ENCODE results near the gene GULP1.

DNA sequence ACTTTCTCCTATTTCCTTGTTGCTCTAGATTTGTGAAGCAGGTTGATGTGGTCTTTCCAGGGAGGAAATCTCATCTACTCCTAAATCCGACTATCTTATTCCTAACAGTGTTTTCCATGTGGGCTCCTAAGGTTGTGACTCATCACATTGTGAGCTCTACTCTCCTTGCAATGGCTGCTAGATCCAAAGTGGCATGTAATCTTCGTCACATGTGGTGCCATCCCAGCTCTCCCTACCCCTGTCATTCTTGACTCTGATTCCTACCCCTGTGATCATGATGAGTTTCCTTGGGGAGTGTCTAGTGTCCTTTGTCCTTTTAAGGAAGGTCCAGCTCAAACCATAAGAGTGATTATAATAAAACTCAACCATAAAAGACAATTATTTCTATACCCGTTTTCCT is 47.3 kb upstream of the GULP1 start:
- TF ChIP-seq, protein P1, sequence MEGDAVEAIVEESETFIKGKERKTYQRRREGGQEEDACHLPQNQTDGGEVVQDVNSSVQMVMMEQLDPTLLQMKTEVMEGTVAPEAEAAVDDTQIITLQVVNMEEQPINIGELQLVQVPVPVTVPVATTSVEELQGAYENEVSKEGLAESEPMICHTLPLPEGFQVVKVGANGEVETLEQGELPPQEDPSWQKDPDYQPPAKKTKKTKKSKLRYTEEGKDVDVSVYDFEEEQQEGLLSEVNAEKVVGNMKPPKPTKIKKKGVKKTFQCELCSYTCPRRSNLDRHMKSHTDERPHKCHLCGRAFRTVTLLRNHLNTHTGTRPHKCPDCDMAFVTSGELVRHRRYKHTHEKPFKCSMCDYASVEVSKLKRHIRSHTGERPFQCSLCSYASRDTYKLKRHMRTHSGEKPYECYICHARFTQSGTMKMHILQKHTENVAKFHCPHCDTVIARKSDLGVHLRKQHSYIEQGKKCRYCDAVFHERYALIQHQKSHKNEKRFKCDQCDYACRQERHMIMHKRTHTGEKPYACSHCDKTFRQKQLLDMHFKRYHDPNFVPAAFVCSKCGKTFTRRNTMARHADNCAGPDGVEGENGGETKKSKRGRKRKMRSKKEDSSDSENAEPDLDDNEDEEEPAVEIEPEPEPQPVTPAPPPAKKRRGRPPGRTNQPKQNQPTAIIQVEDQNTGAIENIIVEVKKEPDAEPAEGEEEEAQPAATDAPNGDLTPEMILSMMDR (optimal IDR thresholded peaks at IDR 0.05 in 1 of 3, IDR thresholded peaks at IDR 0.05 in 1 of 3, conservative IDR thresholded peaks at IDR 0.05 in 1 of 3; ENCODE audit: extremely low read depth in 1 of 3, insufficient read depth in 2 of 3, low read length in 3 of 3) = no peak
- TF ChIP-seq EZH2 (IDR thresholded peaks at IDR 0.05; ENCODE audit: low read length) = no peak
